ENCODE measurements around the gene ADSS2.

DNA sequence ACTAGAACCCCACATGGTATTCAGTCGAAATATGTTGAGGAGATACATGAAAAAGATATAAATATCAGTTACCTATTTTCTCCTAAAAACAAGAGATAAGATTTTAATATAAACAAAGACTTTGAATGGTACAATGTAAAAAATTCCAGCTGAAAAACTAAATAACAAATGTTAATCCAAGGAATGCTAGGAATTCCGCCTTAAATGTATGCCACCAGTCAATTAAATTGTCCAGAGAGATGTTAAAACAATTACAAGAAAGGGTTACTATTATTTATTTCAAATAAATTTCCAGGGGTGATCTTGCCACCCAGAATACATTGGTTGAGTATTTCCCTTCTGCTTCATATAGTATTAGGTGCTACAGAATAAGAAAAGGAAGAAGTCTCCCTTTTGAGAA lies 4.2 kb downstream of the ADSS2 start:
- TF ChIP-seq CTCF (IDR thresholded peaks at IDR 0.05) (no peak), POLR2A (IDR thresholded peaks at IDR 0.05) (no peak), EP300 (IDR thresholded peaks at IDR 0.05; ENCODE audit: low read depth) (no peak), POLR2AphosphoS5 (IDR thresholded peaks at IDR 0.05) (no peak)

Measured in transverse colon (tissue), 4 donors.